ENCODE results near the gene ANXA9. TPM values are rescaled to one million over a fixed set of nuclear protein-coding genes. Genes with fewer than 3 reads are reported as not detected.

The ANXA9 gene
- polyA plus RNA-seq, 1 donor (not counting 4 experiments of a cell fraction or from before 2014, with no cell fraction given): 0.76 TPM

- Histone ChIP-seq H3K79me2 (ENCODE audit: control insufficient read depth, insufficient read depth, low read length) (no peaks in the 10 kb centered on the region), H3K27me3 (ENCODE audit: control insufficient read depth, extremely low read depth, insufficient read depth, low read length) (no peaks in the 10 kb centered on the region), H3K27ac (ENCODE audit: control insufficient read depth, insufficient read depth, low read length) (no peak overlapping the region), H3K4me3 (ENCODE audit: control insufficient read depth in 2 of 3, extremely low read depth in 1 of 3, insufficient read depth in 2 of 3, low read depth in 1 of 3, low read length in 3 of 3) (no peak overlapping the region), H3K4me1 (ENCODE audit: control insufficient read depth, extremely low read depth, insufficient read depth, low read length) (no peaks in the 10 kb centered on the region), H3K9me3 (ENCODE audit: control insufficient read depth, low read depth, low read length) (no peaks in the 10 kb centered on the region), H4K20me1 (ENCODE audit: control insufficient read depth, extremely low read depth, insufficient read depth, low read length) (no peaks in the 10 kb centered on the region), H3K4me2 (ENCODE audit: control insufficient read depth, extremely low read depth, insufficient read depth, low read depth, low read length) (no peak overlapping the region), H2AFZ (ENCODE audit: control insufficient read depth, low read length) (no peak overlapping the region), H3K9ac (ENCODE audit: control insufficient read depth, extremely low read depth, insufficient read depth, low read length) (no peak overlapping the region), H3K9me1 (ENCODE audit: control insufficient read depth, extremely low read depth, insufficient read depth, low read length) (no peaks in the 10 kb centered on the region), H3K36me3 (ENCODE audit: control insufficient read depth in 2 of 2, extremely low read depth in 1 of 2, insufficient read depth in 2 of 2, low read length in 2 of 2) (peaks cover 12 to 14% of the 10 kb centered on the region in 2 experiments)
- dilution Hi-C loops (cut with MboI; ENCODE audit: extremely low pct_ligation_motif_present, low sequenced_read_pairs): no loop called here
- TF ChIP-seq CTCF (optimal IDR thresholded peaks at IDR 0.05 in 1 of 3, IDR thresholded peaks at IDR 0.05 in 1 of 3, conservative IDR thresholded peaks at IDR 0.05 in 1 of 3; ENCODE audit: extremely low read depth in 1 of 3, insufficient read depth in 2 of 3, low read length in 3 of 3): no peak
- TF ChIP-seq EZH2 (IDR thresholded peaks at IDR 0.05; ENCODE audit: low read length): no peak
- FAIRE-seq (no peak), DNase-seq (ENCODE audit: low read depth, low spot score) (no peak)
Observed at GRCh38 chr1:150957666-150958065, 24.4 kb upstream of the ANXA9 start.

- H3K9me3 ChIP-seq (ENCODE audit: control insufficient read depth, low read depth, low read length): no peaks in the 10 kb centered on the region
- no peak overlapping the region for H2AFZ ChIP-seq (ENCODE audit: control insufficient read depth, low read length)
- DNase-seq (ENCODE audit: low read depth, low spot score) (no peak), FAIRE-seq (no peak)
- H3K9ac ChIP-seq (ENCODE audit: control insufficient read depth, extremely low read depth, insufficient read depth, low read length): no peak overlapping the region
- H3K4me3 ChIP-seq (ENCODE audit: control insufficient read depth in 2 of 3, extremely low read depth in 1 of 3, insufficient read depth in 2 of 3, low read depth in 1 of 3, low read length in 3 of 3): no peak overlapping the region
- dilution Hi-C loops (cut with MboI; ENCODE audit: extremely low pct_ligation_motif_present, low sequenced_read_pairs): no loop called here
- H3K79me2 ChIP-seq (ENCODE audit: control insufficient read depth, insufficient read depth, low read length): no peaks in the 10 kb centered on the region
- no peak overlapping the region for H3K27ac ChIP-seq (ENCODE audit: control insufficient read depth, insufficient read depth, low read length)
- TF ChIP-seq CTCF (optimal IDR thresholded peaks at IDR 0.05 in 1 of 3, IDR thresholded peaks at IDR 0.05 in 1 of 3, conservative IDR thresholded peaks at IDR 0.05 in 1 of 3; ENCODE audit: extremely low read depth in 1 of 3, insufficient read depth in 2 of 3, low read length in 3 of 3) (no peak), EZH2 (IDR thresholded peaks at IDR 0.05; ENCODE audit: low read length) (no peak)
- no peak overlapping the region for H3K4me2 ChIP-seq (ENCODE audit: control insufficient read depth, extremely low read depth, insufficient read depth, low read depth, low read length)
- H3K27me3 ChIP-seq (ENCODE audit: control insufficient read depth, extremely low read depth, insufficient read depth, low read length): no peaks in the 10 kb centered on the region
- H3K36me3 ChIP-seq (ENCODE audit: control insufficient read depth in 2 of 2, extremely low read depth in 1 of 2, insufficient read depth in 2 of 2, low read length in 2 of 2): peaks cover 23 to 29% of the 10 kb centered on the region in 2 experiments
- H4K20me1 ChIP-seq (ENCODE audit: control insufficient read depth, extremely low read depth, insufficient read depth, low read length): no peaks in the 10 kb centered on the region
- no peaks in the 10 kb centered on the region for H3K4me1 ChIP-seq (ENCODE audit: control insufficient read depth, extremely low read depth, insufficient read depth, low read length)
- no peaks in the 10 kb centered on the region for H3K9me1 ChIP-seq (ENCODE audit: control insufficient read depth, extremely low read depth, insufficient read depth, low read length)
Observed at GRCh38 chr1:150960646-150961045, 21.4 kb upstream of the ANXA9 start.

Data from keratinocyte (primary cell).